Activated naive CD8-positive, alpha-beta T cell treated with anti-CD3 and anti-CD28 coated beads, Interleukin-2, amount 10 ng/mL, durations not matched to agents 7 days and 5 days (primary cell): Measurements from ENCODE around the gene SLC6A4. TPM values are rescaled to one million over a fixed set of nuclear protein-coding genes. Genes with fewer than 3 reads are reported as not detected.

Experiments used
- ATAC-seq: fragments of 150-1000 bp; cut with Tn5 transposase; one replicate; pipeline ENCODE4 v1.10.0; 2021; ENCODE audit warnings: low read depth, moderate library complexity
- POLR2A ChIA-PET: fragments of 350-600 bp; sonication (Branson Sonifier 250); formaldehyde crosslinking; loops from one replicate; lab custom pipeline; 2021; ENCODE audit warnings: antibody characterized with exemption; lab: Charles Lee
- DNase-seq: peaks from one replicate; pipeline ENCODE4 v3.0.0; 2021
- H3K27ac Mint-ChIP-seq: one replicate; pipeline ENCODE4 v1.8.0; 2022; ENCODE audit warnings: mild to moderate bottlenecking, mixed read lengths
- H3K27me3 Mint-ChIP-seq: one replicate; pipeline ENCODE4 v1.8.0; 2022; ENCODE audit warnings: mild to moderate bottlenecking, moderate library complexity, mixed read lengths
- H3K36me3 Mint-ChIP-seq: one replicate; pipeline ENCODE4 v1.8.0; 2021; ENCODE audit warnings: mild to moderate bottlenecking, mixed read lengths
- H3K4me1 Mint-ChIP-seq: one replicate; pipeline ENCODE4 v1.8.0; 2021; ENCODE audit warnings: mixed read lengths
- H3K4me3 Mint-ChIP-seq: one replicate; pipeline ENCODE4 v1.8.0; 2022; ENCODE audit warnings: mild to moderate bottlenecking, moderate library complexity, mixed read lengths
- H3K9me3 Mint-ChIP-seq: one replicate; pipeline ENCODE4 v1.8.0; 2021; ENCODE audit warnings: mixed read lengths
- total RNA-seq, 2 experiments: library from RNA; stranded (reverse); gene quantifications; one replicate each; pipeline ENCODE4 v1.2.3, GENCODE V29; 2021

Gene SLC6A4
- total RNA-seq, 2 experiments from 2014 or later, result not detected

DNA sequence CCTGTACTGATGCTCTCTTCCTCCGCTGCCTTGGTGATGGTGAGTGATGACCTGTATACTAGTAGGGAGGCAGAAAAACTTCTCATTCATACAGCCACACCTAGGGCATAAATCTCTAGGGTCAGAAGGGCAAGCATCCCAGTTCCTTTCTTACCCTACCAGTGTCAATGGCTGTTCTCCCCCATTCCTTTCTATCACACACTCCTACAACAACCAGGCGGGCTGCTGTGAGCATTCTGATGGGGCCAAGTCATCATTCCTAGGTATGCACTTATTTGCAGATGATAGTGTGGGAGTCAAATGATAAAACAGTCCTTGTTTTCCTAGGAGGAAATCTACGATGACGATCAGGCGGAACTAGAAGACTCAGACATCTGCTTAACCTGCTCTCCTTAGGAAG lies 14.0 kb upstream of the SLC6A4 start:
- no peak for ATAC-seq
- Mint-ChIP-seq H3K9me3 (no peaks in the 10 kb centered on the region), H3K27ac (no peak overlapping the region), H3K4me1 (peaks cover 1% of the 10 kb centered on the region), H3K4me3 (no peak overlapping the region), H3K27me3 (no peaks in the 10 kb centered on the region), H3K36me3 (peaks cover 33% of the 10 kb centered on the region)
- DNase-seq, result no peak
- POLR2A ChIA-PET, result no interaction called here

DNA sequence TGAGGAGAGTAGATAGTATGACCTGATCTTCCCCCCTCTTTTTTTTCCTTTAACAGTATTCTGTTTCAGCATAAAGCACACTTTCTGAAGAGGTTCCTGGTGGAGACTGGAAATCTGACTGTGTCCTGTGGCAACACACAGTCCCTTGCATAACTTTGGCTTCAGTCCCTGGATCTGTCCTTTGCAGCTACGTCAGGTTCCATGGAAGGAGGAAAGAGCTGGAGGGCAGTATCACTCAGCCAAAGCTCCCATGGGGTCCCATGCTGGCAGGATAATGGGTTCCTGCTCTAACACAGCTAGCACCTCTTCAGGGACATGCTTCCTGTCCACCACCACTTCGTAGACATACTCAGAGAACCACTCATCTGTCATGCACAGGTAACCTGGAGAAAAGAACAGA lies 13.3 kb upstream of the SLC6A4 start:
- H3K36me3 Mint-ChIP-seq, result peaks cover 33% of the 10 kb centered on the region
- POLR2A ChIA-PET, result no interaction called here
- no peak for ATAC-seq

DNA sequence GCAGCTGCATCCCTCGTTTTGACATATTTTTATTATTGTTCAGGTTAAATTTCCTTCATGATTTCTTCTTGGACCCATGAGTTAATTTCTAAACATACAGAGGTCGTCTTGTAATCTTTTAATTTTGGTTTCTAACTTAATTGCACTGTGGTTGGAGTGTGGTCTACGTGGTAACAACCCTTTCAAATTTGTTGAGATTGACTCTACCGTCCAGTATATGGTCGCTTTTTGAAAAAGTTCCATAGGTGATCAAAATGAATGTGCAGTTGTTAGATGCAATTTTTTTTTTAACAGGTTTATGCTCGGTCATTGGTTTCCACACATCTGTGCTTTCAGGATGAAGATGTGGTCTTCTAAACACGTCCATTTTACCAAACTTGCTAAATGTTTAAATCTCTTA lies 11.0 kb upstream of the SLC6A4 start:
- no peak for ATAC-seq
- Mint-ChIP-seq H3K27me3 (no peaks in the 10 kb centered on the region), H3K9me3 (no peaks in the 10 kb centered on the region), H3K36me3 (peaks cover 35% of the 10 kb centered on the region), H3K4me3 (no peak overlapping the region), H3K4me1 (peaks cover 1% of the 10 kb centered on the region), H3K27ac (no peak overlapping the region)
- POLR2A ChIA-PET, result no interaction called here
- DNase-seq, result no peak

More for the DNA sequence above, 13.3 kb upstream of the SLC6A4 start:
- Mint-ChIP-seq H3K27me3 (no peaks in the 10 kb centered on the region), H3K9me3 (no peaks in the 10 kb centered on the region), H3K4me3 (no peak overlapping the region), H3K27ac (no peak overlapping the region), H3K4me1 (peaks cover 1% of the 10 kb centered on the region)
- DNase-seq, result no peak

DNA sequence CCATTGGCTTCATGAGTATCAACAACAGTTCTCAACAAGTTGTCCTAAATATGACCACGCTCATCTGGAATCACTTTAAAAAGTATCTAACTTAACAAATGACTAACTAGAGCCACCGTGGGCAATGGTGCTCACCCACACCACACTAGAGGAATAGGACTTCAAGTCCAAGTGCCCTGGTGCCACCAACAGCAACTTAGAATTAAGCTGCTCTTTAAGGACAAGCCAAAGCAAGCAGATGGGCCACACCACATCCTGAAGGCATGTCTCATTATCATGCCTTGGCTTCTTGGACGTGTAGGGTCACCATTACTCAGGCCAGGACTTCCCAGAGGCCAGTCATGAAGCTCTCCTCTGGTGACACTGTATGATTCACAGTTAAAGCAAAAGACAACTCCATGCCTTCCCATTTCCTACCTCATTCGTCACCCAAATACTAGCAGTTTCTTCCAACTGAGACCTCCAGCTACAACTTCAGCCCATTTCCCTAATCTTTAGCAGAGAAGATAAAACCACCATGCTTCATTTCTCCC lies 9.4 kb upstream of the SLC6A4 start:
- H3K9me3 Mint-ChIP-seq, result no peaks in the 10 kb centered on the region
- POLR2A ChIA-PET, result interaction anchor here (0.7 kb wide), 1 partner anchor 194 kb away, joined by 4 read pairs; no protein-coding TSS in a partner anchor
- H3K36me3 Mint-ChIP-seq, result peaks cover 25% of the 10 kb centered on the region
- peaks cover 3% of the 10 kb centered on the region for H3K27me3 Mint-ChIP-seq
- H3K27ac Mint-ChIP-seq, result no peak overlapping the region
- DNase-seq, result no peak
- no peak for ATAC-seq
- peaks cover 1% of the 10 kb centered on the region for H3K4me1 Mint-ChIP-seq
- H3K4me3 Mint-ChIP-seq, result no peak overlapping the region

DNA sequence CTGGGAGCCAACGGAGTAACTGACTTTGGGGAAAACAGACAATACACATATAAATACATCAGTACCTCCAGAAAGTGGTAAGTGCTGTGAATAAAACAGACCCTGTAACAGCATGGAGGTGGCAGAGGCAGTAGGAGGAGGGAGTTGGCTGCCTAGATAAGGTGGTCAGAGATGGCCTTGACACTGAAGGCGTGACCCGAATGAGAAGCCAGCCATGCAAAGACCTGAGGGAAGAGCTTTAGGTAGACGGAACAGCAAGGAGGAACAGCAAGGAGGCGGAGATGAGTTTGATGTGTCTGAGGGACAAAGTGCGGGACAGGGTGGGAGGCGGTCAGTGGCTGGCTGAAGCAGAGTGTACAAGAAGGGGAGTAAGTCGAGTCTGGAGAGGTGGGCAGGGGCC lies 8.1 kb upstream of the SLC6A4 start:
- ATAC-seq (no peak), DNase-seq (no peak)
- Mint-ChIP-seq H3K27ac (no peak overlapping the region), H3K4me1 (peaks cover 6% of the 10 kb centered on the region), H3K27me3 (peaks cover 12% of the 10 kb centered on the region), H3K36me3 (peaks cover 20% of the 10 kb centered on the region), H3K4me3 (no peak overlapping the region), H3K9me3 (no peaks in the 10 kb centered on the region)
- POLR2A ChIA-PET, result no interaction called here

DNA sequence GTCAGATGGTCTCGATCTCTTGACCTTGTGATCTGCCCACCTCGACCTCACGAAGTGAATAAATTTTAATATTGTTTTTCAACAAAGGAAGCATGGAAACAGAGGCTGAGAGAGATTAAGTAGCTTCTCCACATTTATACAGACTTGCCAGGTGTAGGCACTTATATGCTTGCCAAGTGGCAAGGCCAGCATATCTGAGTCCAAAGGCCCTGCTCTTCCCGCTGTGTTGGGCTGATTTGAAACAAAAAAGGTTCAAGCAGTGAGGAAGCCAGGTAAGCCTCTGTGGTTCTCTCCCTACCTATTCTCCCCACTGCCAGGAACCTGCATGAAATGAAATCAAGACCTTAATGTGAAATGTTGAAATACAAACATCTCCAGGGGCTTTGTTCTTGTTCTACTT lies 7.5 kb upstream of the SLC6A4 start:
- Mint-ChIP-seq H3K36me3 (peaks cover 16% of the 10 kb centered on the region), H3K27ac (no peak overlapping the region), H3K4me3 (no peak overlapping the region), H3K27me3 (peaks cover 18% of the 10 kb centered on the region), H3K9me3 (no peaks in the 10 kb centered on the region), H3K4me1 (peaks cover 10% of the 10 kb centered on the region)
- DNase-seq (no peak), ATAC-seq (no peak)
- POLR2A ChIA-PET, result no interaction called here

DNA sequence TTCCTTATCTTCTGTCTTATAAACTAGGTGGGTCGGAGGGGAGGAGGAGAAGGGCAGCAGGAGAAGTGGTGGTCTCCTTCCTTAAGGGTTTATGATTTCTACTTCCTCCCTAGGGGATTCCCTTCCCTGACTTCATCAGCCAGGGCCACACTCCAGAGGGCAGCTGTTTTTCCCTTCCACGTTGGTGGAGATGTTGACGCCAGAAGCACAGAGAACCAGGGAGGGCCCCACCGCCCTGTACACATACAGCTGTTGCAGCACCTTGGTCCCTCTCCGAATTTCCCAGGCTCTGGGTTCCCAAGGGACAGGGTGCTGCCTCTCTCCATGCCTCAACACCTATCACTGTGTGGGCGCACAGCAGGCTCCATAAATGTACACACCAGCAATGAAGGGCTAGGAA lies 5.6 kb upstream of the SLC6A4 start:
- POLR2A ChIA-PET, result no interaction called here
- Mint-ChIP-seq H3K9me3 (no peaks in the 10 kb centered on the region), H3K4me1 (peaks cover 21% of the 10 kb centered on the region), H3K4me3 (no peak overlapping the region), H3K27ac (no peak overlapping the region), H3K36me3 (peaks cover 5% of the 10 kb centered on the region), H3K27me3 (peaks cover 35% of the 10 kb centered on the region)
- DNase-seq (no peak), ATAC-seq (no peak)

DNA sequence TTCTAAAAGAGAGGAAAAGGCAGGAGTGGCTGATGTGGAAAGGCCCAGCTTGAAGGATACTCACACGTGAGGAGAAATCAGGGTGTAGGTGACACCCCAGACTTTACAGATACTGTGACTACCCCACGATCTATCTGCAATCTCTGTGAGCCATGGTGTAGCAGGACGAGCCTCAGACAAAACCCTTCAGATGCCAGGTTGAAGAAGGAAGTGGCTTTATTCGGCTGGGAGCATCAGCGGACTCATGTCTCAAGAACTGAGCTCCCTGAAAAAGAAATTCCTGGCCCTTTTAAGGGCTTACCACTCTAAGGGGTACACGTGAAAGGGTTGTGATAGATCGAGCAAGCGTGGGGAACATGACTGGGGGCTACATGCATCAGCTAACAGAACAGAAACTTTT lies 4.7 kb upstream of the SLC6A4 start:
- no peak overlapping the region for H3K4me3 Mint-ChIP-seq
- POLR2A ChIA-PET, result no interaction called here
- DNase-seq (no peak), ATAC-seq (no peak)
- no peaks in the 10 kb centered on the region for H3K9me3 Mint-ChIP-seq
- peaks cover 23% of the 10 kb centered on the region for H3K4me1 Mint-ChIP-seq
- H3K27ac Mint-ChIP-seq, result no peak overlapping the region
- H3K36me3 Mint-ChIP-seq, result peaks cover 5% of the 10 kb centered on the region
- H3K27me3 Mint-ChIP-seq, result peaks cover 40% of the 10 kb centered on the region

DNA sequence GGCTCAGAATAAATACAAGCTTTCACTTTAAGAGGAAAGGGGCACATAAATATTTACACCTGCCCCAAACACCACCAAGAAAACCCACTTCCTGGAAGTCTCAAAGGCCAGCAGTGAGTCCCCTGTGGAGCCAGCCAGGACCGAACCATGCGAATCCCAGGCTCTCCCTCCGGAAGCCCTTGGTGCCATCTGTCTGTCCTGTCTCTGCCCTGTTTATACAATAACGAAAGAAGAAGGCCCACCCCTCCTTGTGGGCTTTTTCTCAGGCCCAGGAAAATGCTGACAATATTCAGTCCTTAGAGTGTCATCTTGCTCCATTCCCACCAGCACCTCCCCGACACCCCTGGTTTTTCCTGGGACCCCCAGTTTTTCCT lies 3.6 kb upstream of the SLC6A4 start:
- ATAC-seq (no peak), DNase-seq (no peak)
- peaks cover 5% of the 10 kb centered on the region for H3K36me3 Mint-ChIP-seq
- H3K4me3 Mint-ChIP-seq, result no peak overlapping the region
- H3K4me1 Mint-ChIP-seq, result peaks cover 26% of the 10 kb centered on the region
- H3K27ac Mint-ChIP-seq, result no peak overlapping the region
- POLR2A ChIA-PET, result no interaction called here
- peaks cover 51% of the 10 kb centered on the region for H3K27me3 Mint-ChIP-seq
- no peaks in the 10 kb centered on the region for H3K9me3 Mint-ChIP-seq

DNA sequence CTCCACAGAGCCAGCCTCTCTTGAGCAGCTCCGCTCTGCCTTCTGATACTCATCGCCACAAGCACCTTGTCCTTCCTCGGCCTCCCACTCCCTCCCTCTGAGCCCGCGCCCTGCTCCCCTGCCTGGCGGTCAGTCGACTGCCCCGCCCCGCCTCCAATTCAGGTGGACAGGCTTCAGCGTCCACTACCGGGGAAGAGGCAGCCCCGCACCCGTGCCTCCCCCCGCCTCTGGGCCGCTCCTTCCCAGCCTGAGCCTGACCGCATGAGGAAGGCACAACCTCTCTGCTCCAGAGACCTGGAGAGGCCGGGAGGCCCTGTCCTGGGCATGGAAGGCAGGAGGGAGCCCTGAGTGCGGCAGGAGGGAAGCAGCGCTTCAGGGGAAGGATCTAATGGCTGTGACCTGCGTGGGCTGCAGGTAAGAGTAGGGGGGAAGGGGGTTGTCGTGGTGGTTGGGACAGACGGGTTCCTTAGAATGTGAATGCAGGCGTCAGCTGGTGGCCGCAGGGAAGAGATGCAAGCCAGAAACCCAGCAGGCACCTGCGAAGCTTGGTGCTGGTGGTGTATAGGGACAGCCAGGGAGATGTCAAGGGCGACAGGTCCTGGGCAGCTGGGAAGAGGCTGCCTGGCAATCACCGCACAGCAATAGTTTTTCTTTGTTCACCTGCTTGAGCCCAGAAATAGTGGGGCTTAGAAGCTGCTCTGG lies 3.0 kb upstream of the SLC6A4 start:
- Mint-ChIP-seq H3K36me3 (peaks cover 3% of the 10 kb centered on the region), H3K4me3 (no peak overlapping the region), H3K27me3 (peaks cover 56% of the 10 kb centered on the region), H3K4me1 (peaks cover 26% of the 10 kb centered on the region), H3K9me3 (no peaks in the 10 kb centered on the region), H3K27ac (no peak overlapping the region)
- POLR2A ChIA-PET, result no interaction called here
- ATAC-seq (no peak), DNase-seq (no peak)

DNA sequence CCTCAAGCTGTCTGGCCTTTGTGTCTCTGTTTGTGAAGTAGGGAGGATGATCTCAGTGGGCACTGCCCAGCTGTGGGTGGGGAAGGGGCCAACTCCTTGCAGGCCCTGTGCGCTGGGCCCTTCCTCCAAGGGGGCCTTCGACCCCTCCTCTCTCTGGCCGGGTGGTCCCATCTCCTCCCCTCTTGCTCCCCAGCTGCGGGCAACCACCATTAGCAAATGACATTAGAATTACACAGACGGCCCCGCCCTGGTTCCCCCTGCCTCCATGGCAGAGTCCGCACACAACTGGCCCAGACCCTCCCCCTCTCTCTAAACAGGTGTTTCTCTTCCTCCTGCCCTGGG lies 2.5 kb upstream of the SLC6A4 start:
- DNase-seq (no peak), ATAC-seq (no peak)
- peaks cover 26% of the 10 kb centered on the region for H3K4me1 Mint-ChIP-seq
- peaks cover 62% of the 10 kb centered on the region for H3K27me3 Mint-ChIP-seq
- no peaks in the 10 kb centered on the region for H3K9me3 Mint-ChIP-seq
- POLR2A ChIA-PET, result no interaction called here
- H3K4me3 Mint-ChIP-seq, result no peak overlapping the region
- peaks cover 1% of the 10 kb centered on the region for H3K36me3 Mint-ChIP-seq
- H3K27ac Mint-ChIP-seq, result no peak overlapping the region

DNA sequence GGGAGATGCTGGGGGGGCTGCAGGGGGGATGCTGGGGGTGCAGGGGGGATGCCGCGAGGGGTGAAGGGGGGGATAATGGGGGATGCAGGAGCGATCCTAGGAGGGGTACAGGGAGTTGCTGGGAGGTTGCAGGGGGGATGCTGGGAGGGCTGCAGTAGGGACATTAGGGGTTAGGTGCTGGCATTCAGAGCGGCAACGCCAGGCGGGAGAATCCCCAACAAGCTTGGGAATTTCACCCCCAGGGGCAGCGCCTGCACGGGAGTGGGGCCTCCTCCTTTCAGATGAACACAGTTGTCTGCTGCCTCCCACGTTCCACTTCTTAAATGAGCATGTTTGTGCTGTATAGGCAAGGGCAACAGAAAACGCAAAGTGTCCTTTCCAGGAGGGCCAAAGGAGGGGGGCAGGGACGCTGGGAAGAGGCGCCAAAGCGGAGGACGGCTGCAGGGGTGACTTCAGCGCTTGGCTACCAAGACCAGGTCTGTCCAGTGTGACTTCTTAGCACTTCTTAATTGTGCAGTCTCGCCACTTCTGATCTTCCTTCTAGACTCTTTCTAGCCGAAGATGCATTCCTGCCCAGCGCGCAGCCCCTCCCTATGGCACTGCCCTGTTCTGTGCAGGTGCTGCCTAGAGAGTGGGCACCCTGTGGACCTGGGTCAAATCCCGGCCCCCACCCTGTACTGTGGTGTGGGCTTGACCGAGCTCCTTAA lies 2.0 kb upstream of the SLC6A4 start:
- peak overlapping the region; percentile 13 for H3K4me3 Mint-ChIP-seq
- POLR2A ChIA-PET, result no interaction called here
- ATAC-seq, result no peak

DNA sequence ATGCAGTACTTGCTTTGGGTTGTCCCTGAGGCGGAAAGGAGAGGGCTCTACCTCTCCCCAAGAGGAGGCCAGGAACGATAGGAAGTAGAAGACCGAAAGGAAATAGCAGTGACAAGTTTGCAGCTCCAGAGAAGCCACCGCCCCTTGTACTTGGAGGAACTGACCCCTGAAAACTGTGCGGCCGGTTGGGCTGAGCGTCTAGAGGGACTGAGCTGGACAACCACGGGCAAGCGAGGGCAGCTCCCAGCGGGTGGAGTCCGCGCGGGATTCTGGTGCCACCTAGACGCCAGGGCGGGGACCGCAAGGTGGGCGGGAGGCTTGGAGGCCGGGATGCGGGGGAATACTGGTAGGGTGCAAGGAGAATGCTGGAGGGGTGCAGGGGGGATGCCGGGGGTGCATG lies 1.3 kb upstream of the SLC6A4 start:
- DNase-seq (no peak), ATAC-seq (no peak)
- POLR2A ChIA-PET, result interaction anchor here (0.7 kb wide), 1 partner anchor 38 kb away, joined by 4 read pairs; no protein-coding TSS in a partner anchor
- peaks cover 26% of the 10 kb centered on the region for H3K4me1 Mint-ChIP-seq
- peaks cover 1% of the 10 kb centered on the region for H3K36me3 Mint-ChIP-seq
- H3K27me3 Mint-ChIP-seq, result peaks cover 74% of the 10 kb centered on the region
- H3K27ac Mint-ChIP-seq, result no peak overlapping the region
- no peaks in the 10 kb centered on the region for H3K9me3 Mint-ChIP-seq
- peak overlapping the region; percentile 68 for H3K4me3 Mint-ChIP-seq

More for the DNA sequence above, 2.0 kb upstream of the SLC6A4 start:
- DNase-seq, result no peak
- Mint-ChIP-seq H3K36me3 (peaks cover 1% of the 10 kb centered on the region), H3K27ac (no peak overlapping the region), H3K9me3 (no peaks in the 10 kb centered on the region), H3K4me1 (peaks cover 26% of the 10 kb centered on the region), H3K27me3 (peaks cover 67% of the 10 kb centered on the region)

DNA sequence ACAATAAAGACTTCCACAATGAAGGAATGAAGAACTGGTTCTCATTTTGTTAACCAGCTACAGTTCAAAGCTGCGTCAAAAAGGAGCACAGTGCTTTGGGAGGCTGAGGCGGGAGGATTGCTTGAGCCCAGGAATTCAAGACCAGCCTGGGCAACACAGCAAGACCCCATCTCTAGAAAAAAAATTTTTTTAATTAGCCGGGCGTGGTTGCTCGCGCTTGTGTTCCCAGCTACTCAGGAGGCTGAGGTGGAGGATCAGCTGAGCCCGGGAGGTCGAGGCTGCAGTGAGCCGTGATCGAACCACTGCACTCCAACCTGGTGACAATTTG lies 764 bp upstream of the SLC6A4 start:
- H3K4me1 Mint-ChIP-seq, result peaks cover 26% of the 10 kb centered on the region
- H3K9me3 Mint-ChIP-seq, result no peaks in the 10 kb centered on the region
- peak overlapping the region; percentile 80 for H3K4me3 Mint-ChIP-seq
- ATAC-seq, result no peak
- peaks cover 77% of the 10 kb centered on the region for H3K27me3 Mint-ChIP-seq
- no peak overlapping the region for H3K27ac Mint-ChIP-seq
- H3K36me3 Mint-ChIP-seq, result peaks cover 1% of the 10 kb centered on the region
- POLR2A ChIA-PET, result interaction anchor here (0.7 kb wide), 1 partner anchor 37 kb away, joined by 4 read pairs; no protein-coding TSS in a partner anchor
- no peak for DNase-seq
